Measurements from ENCODE around the gene KLHL1. TPM values are rescaled to one million over a fixed set of nuclear protein-coding genes. Genes with fewer than 3 reads are reported as not detected.

KLHL1 gene
- total and polyA plus RNA-seq, 2 of the 4 experiments (the other 2 are of a cell fraction): not detected

DNA sequence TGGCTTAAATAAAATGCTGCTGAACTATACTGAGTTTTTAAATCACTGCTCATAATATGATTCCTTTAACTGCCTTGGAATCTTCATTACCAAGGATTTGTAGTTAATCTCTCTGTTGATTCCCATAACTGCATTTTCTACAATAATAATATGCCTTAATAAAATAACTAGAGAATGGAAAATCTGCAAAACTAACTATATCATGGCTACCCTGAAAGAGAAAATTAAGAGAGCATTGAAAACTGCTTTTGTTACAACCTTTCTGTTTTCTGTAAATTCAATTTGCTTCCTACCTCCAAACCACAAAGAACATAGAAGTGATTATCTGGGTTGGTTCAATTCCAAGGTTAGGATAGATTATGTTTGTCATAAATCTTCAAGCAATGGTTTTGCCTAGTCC is 203.5 kb downstream of the KLHL1 start:
- intact Hi-C loops (cut with micrococcal nuclease): no loop called here

More for the DNA sequence above, 203.5 kb downstream of the KLHL1 start:
- Histone ChIP-seq H3K4me3 (ENCODE audit: insufficient read depth, low read depth, low read length) (no peak overlapping the region), H3K9me1 (ENCODE audit: insufficient read depth, low read length) (no peaks in the 10 kb centered on the region), H2BK5ac (ENCODE audit: low read depth, low read length, poor library complexity, severe bottlenecking) (no peak overlapping the region), H2AK9ac (replicated peaks; ENCODE audit: low read depth, low read length, poor library complexity) (no peak overlapping the region), H3K9me3 (ENCODE audit: control insufficient read depth, insufficient read depth, low read length) (peaks cover 3% of the 10 kb centered on the region; the same call in 1 of the 2 replicates), H4K5ac (ENCODE audit: low read depth, low read length) (no peak overlapping the region), H3K23ac (ENCODE audit: low read depth, low read length) (no peak overlapping the region), H3K9ac (ENCODE audit: low read depth, low read length) (no peak overlapping the region), H4K91ac (ENCODE audit: insufficient read depth, low read depth, low read length) (no peak overlapping the region), H2BK15ac (ENCODE audit: low read depth, low read length) (no peak overlapping the region), H4K20me1 (ENCODE audit: insufficient read depth, low read length) (no peaks in the 10 kb centered on the region), H3K4ac (ENCODE audit: low read depth, low read length) (no peak overlapping the region), H4K8ac (ENCODE audit: low read depth in 2 of 2, low read length in 2 of 2) (no peak overlapping the region), H3K56ac (ENCODE audit: extremely low read depth, insufficient read depth, low read length) (no peak overlapping the region), H3K27ac (ENCODE audit: insufficient read depth, low read length) (no peak overlapping the region), H2AK5ac (ENCODE audit: low read depth, low read length) (no peak overlapping the region), H2BK20ac (ENCODE audit: low read depth, low read length) (no peak overlapping the region), H3K14ac (replicated peaks; ENCODE audit: low read depth, low read length) (no peak overlapping the region), H3K18ac (ENCODE audit: low read depth, low read length) (no peak overlapping the region), H2AFZ (replicated peaks; ENCODE audit: low read length, poor library complexity) (no peak overlapping the region), H3K4me2 (ENCODE audit: low read depth, low read length) (no peak overlapping the region), H3K4me1 (ENCODE audit: control insufficient read depth, insufficient read depth, low read length) (no peaks in the 10 kb centered on the region), H3K36me3 (ENCODE audit: control insufficient read depth, insufficient read depth, low read length) (no peaks in the 10 kb centered on the region), H3K27me3 (ENCODE audit: control insufficient read depth, insufficient read depth, low read length) (no peaks in the 10 kb centered on the region), H3K79me1 (ENCODE audit: low read depth in 1 of 2, low read length in 2 of 2) (no peaks in the 10 kb centered on the region), H2BK120ac (ENCODE audit: low read depth, low read length) (no peak overlapping the region)
- in situ Hi-C loops (cut with MboI; ENCODE audit: low sequenced_read_pairs): no loop called here
- DNase-seq (no peak), ATAC-seq (ENCODE audit: low read depth) (no peak)
- CTCF ChIA-PET: no interaction called here
- dilution Hi-C loops (cut with HindIII; ENCODE audit: low sequenced_read_pairs, unreplicated experiment): no loop called here
- no TSS peak for BruUV-seq (replicated peaks)
- no peak for TF ChIP-seq CHD1 (IDR thresholded peaks at IDR 0.05; ENCODE audit: low read depth, low read length)
- no peak for TF ChIP-seq RAD21 (IDR thresholded peaks at IDR 0.05; ENCODE audit: low read length)
- TF ChIP-seq RCOR1 (IDR thresholded peaks at IDR 0.05; ENCODE audit: insufficient replicate concordance, low read length): no peak
- TF ChIP-seq CEBPB (IDR thresholded peaks at IDR 0.05; ENCODE audit: low read depth, low read length): no peak
- no peak for TF ChIP-seq POLR2A (IDR thresholded peaks at IDR 0.05; ENCODE audit: low read depth, low read length)
- TF ChIP-seq BHLHE40 (IDR thresholded peaks at IDR 0.05; ENCODE audit: low read depth, low read length): no peak
- TF ChIP-seq RFX5 (IDR thresholded peaks at IDR 0.05; ENCODE audit: low read depth, low read length): no peak
- TF ChIP-seq MAFK (IDR thresholded peaks at IDR 0.05; ENCODE audit: low read depth, low read length): no peak
- no peak for TF ChIP-seq NFE2L2 (IDR thresholded peaks at IDR 0.05; ENCODE audit: low read depth, low read length)
- TF ChIP-seq, protein P1, sequence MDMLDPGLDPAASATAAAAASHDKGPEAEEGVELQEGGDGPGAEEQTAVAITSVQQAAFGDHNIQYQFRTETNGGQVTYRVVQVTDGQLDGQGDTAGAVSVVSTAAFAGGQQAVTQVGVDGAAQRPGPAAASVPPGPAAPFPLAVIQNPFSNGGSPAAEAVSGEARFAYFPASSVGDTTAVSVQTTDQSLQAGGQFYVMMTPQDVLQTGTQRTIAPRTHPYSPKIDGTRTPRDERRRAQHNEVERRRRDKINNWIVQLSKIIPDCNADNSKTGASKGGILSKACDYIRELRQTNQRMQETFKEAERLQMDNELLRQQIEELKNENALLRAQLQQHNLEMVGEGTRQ (IDR thresholded peaks at IDR 0.05; ENCODE audit: low read depth, low read length): no peak
- TF ChIP-seq FOS (IDR thresholded peaks at IDR 0.05; ENCODE audit: low read depth, low read length): no peak
- TF ChIP-seq MXI1 (IDR thresholded peaks at IDR 0.05; ENCODE audit: borderline replicate concordance, low read depth, low read length): no peak
- TF ChIP-seq, protein P2, sequence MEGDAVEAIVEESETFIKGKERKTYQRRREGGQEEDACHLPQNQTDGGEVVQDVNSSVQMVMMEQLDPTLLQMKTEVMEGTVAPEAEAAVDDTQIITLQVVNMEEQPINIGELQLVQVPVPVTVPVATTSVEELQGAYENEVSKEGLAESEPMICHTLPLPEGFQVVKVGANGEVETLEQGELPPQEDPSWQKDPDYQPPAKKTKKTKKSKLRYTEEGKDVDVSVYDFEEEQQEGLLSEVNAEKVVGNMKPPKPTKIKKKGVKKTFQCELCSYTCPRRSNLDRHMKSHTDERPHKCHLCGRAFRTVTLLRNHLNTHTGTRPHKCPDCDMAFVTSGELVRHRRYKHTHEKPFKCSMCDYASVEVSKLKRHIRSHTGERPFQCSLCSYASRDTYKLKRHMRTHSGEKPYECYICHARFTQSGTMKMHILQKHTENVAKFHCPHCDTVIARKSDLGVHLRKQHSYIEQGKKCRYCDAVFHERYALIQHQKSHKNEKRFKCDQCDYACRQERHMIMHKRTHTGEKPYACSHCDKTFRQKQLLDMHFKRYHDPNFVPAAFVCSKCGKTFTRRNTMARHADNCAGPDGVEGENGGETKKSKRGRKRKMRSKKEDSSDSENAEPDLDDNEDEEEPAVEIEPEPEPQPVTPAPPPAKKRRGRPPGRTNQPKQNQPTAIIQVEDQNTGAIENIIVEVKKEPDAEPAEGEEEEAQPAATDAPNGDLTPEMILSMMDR (conservative IDR thresholded peaks at IDR 0.05; ENCODE audit: low read depth, low read length): no peak
- TF ChIP-seq MAZ (IDR thresholded peaks at IDR 0.05; ENCODE audit: borderline replicate concordance, low read depth, low read length): no peak
- TF ChIP-seq SMC3 (IDR thresholded peaks at IDR 0.05; ENCODE audit: low read depth, low read length): no peak
- POLR2A ChIA-PET (ENCODE audit: unreplicated experiment): no interaction called here
